ENCODE data around the gene PMF1.

- TF ChIP-seq, protein P1, sequence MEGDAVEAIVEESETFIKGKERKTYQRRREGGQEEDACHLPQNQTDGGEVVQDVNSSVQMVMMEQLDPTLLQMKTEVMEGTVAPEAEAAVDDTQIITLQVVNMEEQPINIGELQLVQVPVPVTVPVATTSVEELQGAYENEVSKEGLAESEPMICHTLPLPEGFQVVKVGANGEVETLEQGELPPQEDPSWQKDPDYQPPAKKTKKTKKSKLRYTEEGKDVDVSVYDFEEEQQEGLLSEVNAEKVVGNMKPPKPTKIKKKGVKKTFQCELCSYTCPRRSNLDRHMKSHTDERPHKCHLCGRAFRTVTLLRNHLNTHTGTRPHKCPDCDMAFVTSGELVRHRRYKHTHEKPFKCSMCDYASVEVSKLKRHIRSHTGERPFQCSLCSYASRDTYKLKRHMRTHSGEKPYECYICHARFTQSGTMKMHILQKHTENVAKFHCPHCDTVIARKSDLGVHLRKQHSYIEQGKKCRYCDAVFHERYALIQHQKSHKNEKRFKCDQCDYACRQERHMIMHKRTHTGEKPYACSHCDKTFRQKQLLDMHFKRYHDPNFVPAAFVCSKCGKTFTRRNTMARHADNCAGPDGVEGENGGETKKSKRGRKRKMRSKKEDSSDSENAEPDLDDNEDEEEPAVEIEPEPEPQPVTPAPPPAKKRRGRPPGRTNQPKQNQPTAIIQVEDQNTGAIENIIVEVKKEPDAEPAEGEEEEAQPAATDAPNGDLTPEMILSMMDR (IDR thresholded peaks at IDR 0.05), result no peak
- TF ChIP-seq POLR2A (IDR thresholded peaks at IDR 0.05) (no peak), POLR2AphosphoS5 (IDR thresholded peaks at IDR 0.05) (no peak)
Observed at GRCh38 chr1:156284112-156284511, 71.3 kb downstream of the PMF1 start, which contains the start of gene TMEM79.

Data from breast epithelium (tissue), 3 donors.